SU-DHL-6 (cell line): ENCODE data around the gene DDX51.

Experiments
- H2AFZ ChIP-seq: fragments of 200-600 bp; sonication (generic); 2 replicates; pipeline ENCODE4 v1.6.1; 2014; ENCODE audit warnings: low read depth, mild to moderate bottlenecking, moderate library complexity, mixed read lengths, antibody characterized with exemption, low read length; ENCODE audit not compliant: severe bottlenecking
- H3F3A ChIP-seq: fragments of 200-600 bp; shearing (Covaris generic); 2 replicates; pipeline ENCODE4 v1.6.0; 2016; ENCODE audit warnings: antibody characterized with exemption, mild to moderate bottlenecking; ENCODE audit not compliant: insufficient read depth
- H3K27ac ChIP-seq: fragments of 200-600 bp; sonication (generic); 2 replicates; pipeline ENCODE4 v1.5.1; 2016; ENCODE audit warnings: low read depth, mild to moderate bottlenecking, low read length, moderate library complexity, mixed read lengths
- H3K27me3 ChIP-seq: fragments of 200-600 bp; sonication (generic), shearing (Covaris generic); 2 replicates; pipeline ENCODE4 v1.6.0; 2014; ENCODE audit warnings: mild to moderate bottlenecking, low read length
- H3K36me3 ChIP-seq: fragments of 200-600 bp; sonication (generic); 2 replicates; pipeline ENCODE4 v1.6.1; 2014; ENCODE audit warnings: mild to moderate bottlenecking, low read length, mixed read lengths
- H3K4me2 ChIP-seq: fragments of 300-600, 200-600 bp; shearing (Covaris generic), sonication (generic); 2 replicates; pipeline ENCODE4 v1.6.0; 2014; ENCODE audit warnings: low read length, low read depth, mild to moderate bottlenecking; ENCODE audit not compliant: poor library complexity, severe bottlenecking
- H3K4me3 ChIP-seq: fragments of 200-600 bp; sonication (generic); 2 replicates; pipeline ENCODE4 v1.5.1; 2014; ENCODE audit warnings: antibody characterized with exemption, low read length, mild to moderate bottlenecking, mixed read lengths; ENCODE audit not compliant: insufficient read depth, poor library complexity, severe bottlenecking
- H3K79me2 ChIP-seq: fragments of 200-600 bp; sonication (generic); 2 replicates; pipeline ENCODE4 v1.6.1; 2014; ENCODE audit warnings: mild to moderate bottlenecking, low read length, moderate library complexity; ENCODE audit not compliant: insufficient read depth
- H3K9ac ChIP-seq: fragments of 200-600 bp; sonication (generic); 2 replicates; pipeline ENCODE4 v1.7.0; 2014; ENCODE audit warnings: mild to moderate bottlenecking, low read length
- H3K9me2 ChIP-seq: fragments of 200-600 bp; sonication (generic); replicated peaks from 2 replicates; pipeline ENCODE4 v1.6.1; 2014; ENCODE audit warnings: low read length; ENCODE audit not compliant: insufficient read depth
- H3K9me3 ChIP-seq: fragments of 200-600 bp; sonication (generic); 2 replicates; pipeline ENCODE4 v1.6.1; 2014; ENCODE audit warnings: low read length, mixed read lengths; ENCODE audit not compliant: insufficient read depth
- H4K20me1 ChIP-seq: fragments of 200-600 bp; sonication (generic); 2 replicates; pipeline ENCODE4 v1.6.1; 2014; ENCODE audit warnings: low read depth, mild to moderate bottlenecking, antibody characterized with exemption, low read length, moderate library complexity, mixed read lengths
- EZH2phosphoT487 ChIP-seq: fragments of 200-600 bp; sonication (generic), shearing (Covaris generic); conservative IDR thresholded peaks from 2 replicates; pipeline ENCODE4 v1.6.1; 2018; ENCODE audit warnings: mild to moderate bottlenecking, antibody characterized with exemption, low read length, moderate library complexity, mixed read lengths
- TF ChIP-seq, protein P1 (sequence below): fragments of 200-600 bp; sonication (generic); IDR thresholded peaks from one replicate; pipeline ENCODE4 v1.5.1; 2017; ENCODE audit warnings: antibody characterized with exemption, mild to moderate bottlenecking, low read length, moderate library complexity; ENCODE audit not compliant: insufficient read depth, poor library complexity, severe bottlenecking

DDX51 gene

DNA sequence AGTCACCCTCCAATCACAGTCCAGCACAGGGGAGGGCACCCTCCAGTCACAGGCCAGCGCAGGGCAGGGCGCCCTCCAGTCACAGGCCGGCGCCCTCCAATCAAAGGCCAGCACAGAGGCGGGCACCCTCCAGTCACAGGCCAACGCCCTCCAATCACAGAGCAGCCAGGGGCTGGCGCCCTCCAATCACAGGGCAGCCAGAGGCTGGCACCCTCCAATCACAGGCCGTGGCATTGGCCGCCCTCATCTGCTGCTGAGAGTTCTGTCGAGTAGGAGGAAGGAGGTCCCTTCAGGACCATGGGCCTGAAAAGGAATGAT, 26.6 kb downstream of the DDX51 start:
- Histone ChIP-seq H3K9ac (no peak overlapping the region), H4K20me1 (no peaks in the 10 kb centered on the region), H3F3A (no peaks in the 10 kb centered on the region), H3K36me3 (peaks cover 5% of the 10 kb centered on the region; the same call in 1 of the 2 replicates), H3K9me3 (no peaks in the 10 kb centered on the region), H3K4me3 (no peak overlapping the region), H2AFZ (no peak overlapping the region), H3K27me3 (no peaks in the 10 kb centered on the region), H3K79me2 (no peaks in the 10 kb centered on the region), H3K4me2 (no peak overlapping the region), H3K27ac (no peak overlapping the region), H3K9me2 (no peaks in the 10 kb centered on the region)
- TF ChIP-seq, protein P1, sequence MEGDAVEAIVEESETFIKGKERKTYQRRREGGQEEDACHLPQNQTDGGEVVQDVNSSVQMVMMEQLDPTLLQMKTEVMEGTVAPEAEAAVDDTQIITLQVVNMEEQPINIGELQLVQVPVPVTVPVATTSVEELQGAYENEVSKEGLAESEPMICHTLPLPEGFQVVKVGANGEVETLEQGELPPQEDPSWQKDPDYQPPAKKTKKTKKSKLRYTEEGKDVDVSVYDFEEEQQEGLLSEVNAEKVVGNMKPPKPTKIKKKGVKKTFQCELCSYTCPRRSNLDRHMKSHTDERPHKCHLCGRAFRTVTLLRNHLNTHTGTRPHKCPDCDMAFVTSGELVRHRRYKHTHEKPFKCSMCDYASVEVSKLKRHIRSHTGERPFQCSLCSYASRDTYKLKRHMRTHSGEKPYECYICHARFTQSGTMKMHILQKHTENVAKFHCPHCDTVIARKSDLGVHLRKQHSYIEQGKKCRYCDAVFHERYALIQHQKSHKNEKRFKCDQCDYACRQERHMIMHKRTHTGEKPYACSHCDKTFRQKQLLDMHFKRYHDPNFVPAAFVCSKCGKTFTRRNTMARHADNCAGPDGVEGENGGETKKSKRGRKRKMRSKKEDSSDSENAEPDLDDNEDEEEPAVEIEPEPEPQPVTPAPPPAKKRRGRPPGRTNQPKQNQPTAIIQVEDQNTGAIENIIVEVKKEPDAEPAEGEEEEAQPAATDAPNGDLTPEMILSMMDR = no peak
- TF ChIP-seq EZH2phosphoT487 = no peak

DNA sequence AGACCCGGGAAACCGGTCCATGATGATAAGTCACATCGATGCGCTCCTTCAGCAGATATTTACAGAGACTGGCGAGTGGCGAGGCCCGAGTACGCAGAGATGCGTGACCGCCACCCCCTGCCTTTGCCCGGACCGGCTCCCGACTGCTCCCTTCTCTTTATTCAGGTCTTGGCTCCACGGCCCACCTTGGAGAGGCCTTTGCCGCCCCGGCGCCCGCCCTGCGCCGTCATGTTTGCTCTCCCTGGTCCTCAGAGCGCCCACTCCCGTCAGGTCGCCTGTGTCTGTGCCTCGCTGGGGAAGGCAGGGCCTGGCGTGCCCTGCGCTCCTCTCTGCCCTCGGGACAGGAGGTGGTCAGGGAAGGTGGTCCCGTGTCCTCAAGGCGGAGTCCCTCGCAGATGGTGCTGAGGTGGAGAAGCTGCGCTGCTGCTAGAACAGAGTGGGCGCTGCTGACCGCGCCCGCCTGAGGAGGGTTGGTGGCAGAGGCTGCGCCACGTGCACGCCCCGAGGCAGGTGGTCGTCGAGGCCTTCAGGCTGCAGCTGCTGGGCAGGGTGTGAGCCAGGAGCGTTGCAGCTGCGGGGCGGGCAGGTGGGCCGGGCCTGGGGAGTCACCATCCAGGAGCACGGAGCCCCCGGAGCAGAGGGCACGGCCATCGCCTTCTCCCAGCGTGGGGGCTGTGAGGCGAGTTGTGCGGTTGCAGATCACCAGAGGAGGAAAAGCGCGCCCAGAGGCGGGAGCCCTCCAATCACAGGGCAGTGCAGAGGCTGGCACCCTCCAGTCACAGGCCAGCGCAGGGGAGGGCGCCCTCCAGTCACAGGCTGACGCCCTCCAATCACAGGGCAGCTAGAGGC, 27.2 kb downstream of the DDX51 start:
- Histone ChIP-seq H3K9ac (no peak overlapping the region), H3K79me2 (no peaks in the 10 kb centered on the region), H3K27ac (no peak overlapping the region), H2AFZ (no peak overlapping the region), H3K9me3 (no peaks in the 10 kb centered on the region), H3K4me2 (no peak overlapping the region), H3K4me3 (no peak overlapping the region), H4K20me1 (no peaks in the 10 kb centered on the region), H3F3A (no peaks in the 10 kb centered on the region), H3K27me3 (no peaks in the 10 kb centered on the region), H3K9me2 (no peaks in the 10 kb centered on the region), H3K36me3 (peaks cover 5% of the 10 kb centered on the region; the same call in 1 of the 2 replicates)
- TF ChIP-seq EZH2phosphoT487 = no peak
- TF ChIP-seq, protein P1 = no peak

DNA sequence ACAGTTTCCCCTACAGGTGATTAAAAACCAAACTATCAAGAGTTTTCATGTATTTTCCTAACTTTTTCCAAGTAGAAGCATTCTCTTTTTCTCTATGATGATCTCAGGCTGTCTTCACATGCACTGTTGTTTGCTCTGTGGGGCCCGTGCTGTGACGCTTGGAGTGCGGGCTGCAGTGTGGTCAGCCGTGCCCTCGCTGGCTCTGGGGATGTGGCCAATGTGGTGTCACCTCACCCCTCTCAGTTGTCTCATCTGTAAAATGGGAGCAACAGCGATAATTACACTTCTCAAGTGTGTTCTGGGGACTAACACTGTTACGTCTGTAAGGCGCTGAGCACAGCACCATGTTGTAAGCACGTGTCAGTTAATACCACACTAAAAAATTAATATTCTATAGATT, 28.6 kb downstream of the DDX51 start:
- Histone ChIP-seq H3K9ac (no peak overlapping the region), H2AFZ (no peak overlapping the region), H3K36me3 (no peaks in the 10 kb centered on the region), H4K20me1 (no peaks in the 10 kb centered on the region), H3K9me2 (no peaks in the 10 kb centered on the region), H3K27ac (no peak overlapping the region), H3F3A (no peaks in the 10 kb centered on the region), H3K4me2 (no peak overlapping the region), H3K27me3 (no peaks in the 10 kb centered on the region), H3K4me3 (no peak overlapping the region), H3K9me3 (no peaks in the 10 kb centered on the region), H3K79me2 (no peaks in the 10 kb centered on the region)
- TF ChIP-seq, protein P1 = no peak
- TF ChIP-seq EZH2phosphoT487 = no peak
